SK-N-SH (cell line): ENCODE results near the gene RUVBL1.

Experiments used
- CTCF ChIP-seq: fragments of 200-600 bp; sonication (generic); IDR thresholded peaks from 2 replicates; pipeline ENCODE4 v1.6.1; 2017; ENCODE audit warnings: antibody characterized with exemption, mild to moderate bottlenecking, moderate library complexity
- GABPA ChIP-seq: IDR thresholded peaks from 2 replicates; pipeline ENCODE4 v1.4.0; 2012; ENCODE audit warnings: low read depth, mild to moderate bottlenecking
- USF1 ChIP-seq: IDR thresholded peaks from 2 replicates; pipeline ENCODE4 v1.4.0; 2012; ENCODE audit warnings: low read depth, borderline replicate concordance
- YY1 ChIP-seq: IDR thresholded peaks from 2 replicates; pipeline ENCODE4 v1.4.0; 2012; ENCODE audit warnings: low read depth, mild to moderate bottlenecking

GRCh38 chr3:128122013-128122412, 1.6 kb downstream of the RUVBL1 start:
- TF ChIP-seq YY1 (no peak), GABPA (no peak), CTCF (no peak), USF1 (no peak)
